HEK293 (cell line): ENCODE measurements around the gene INPP5F.

Source experiments
- HOXA7 ChIP-seq: sonication (generic); formaldehyde crosslinking; IDR thresholded peaks from 2 replicates; pipeline ENCODE4 v1.8.1; 2022; ENCODE audit warnings: missing genetic modification reagents, borderline replicate concordance
- PRDM10 ChIP-seq: fragments of 450-650 bp; formaldehyde crosslinking; IDR thresholded peaks from 2 replicates; pipeline ENCODE4 v1.5.1; 2016; ENCODE audit warnings: missing biosample characterization, missing genetic modification characterization
- ZBTB10 ChIP-seq: fragments of 450-650 bp; formaldehyde crosslinking; IDR thresholded peaks from 2 replicates; pipeline ENCODE4 v1.5.1; 2016; ENCODE audit warnings: missing biosample characterization, missing genetic modification characterization
- ZNF510 ChIP-seq: fragments of 450-650 bp; formaldehyde crosslinking; IDR thresholded peaks from 2 replicates; pipeline ENCODE4 v1.5.1; 2018; ENCODE audit warnings: mild to moderate bottlenecking, missing genetic modification characterization, missing biosample characterization; ENCODE audit not compliant: insufficient replicate concordance
- ZNF571 ChIP-seq: fragments of 450-650 bp; formaldehyde crosslinking; IDR thresholded peaks from 2 replicates; pipeline ENCODE4 v1.5.0; 2017; ENCODE audit warnings: missing biosample characterization, missing genetic modification characterization

DNA sequence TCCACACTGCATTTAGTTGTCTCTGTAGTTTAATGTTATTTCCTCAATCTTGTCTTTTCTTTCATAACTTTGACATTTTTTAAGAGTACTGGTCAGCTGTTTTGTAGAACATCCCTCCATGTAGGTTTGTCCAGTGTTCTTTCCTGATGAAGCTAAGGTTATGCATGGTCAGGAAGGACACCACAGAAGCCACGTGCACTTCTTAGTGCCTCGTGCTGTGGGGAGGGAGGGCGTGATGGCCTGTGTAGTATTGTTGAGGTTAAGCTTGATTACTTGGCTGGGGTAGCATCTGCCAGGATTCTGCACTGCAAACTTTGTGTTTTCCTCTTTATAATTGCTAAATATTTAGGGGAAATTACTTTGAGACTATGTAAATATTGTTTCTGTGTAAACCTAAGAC is 98.4 kb downstream of the INPP5F start:
- TF ChIP-seq ZNF571 (no peak), HOXA7 (CRISPR knock-in tag) (no peak), ZBTB10 (no peak), ZNF510 (tag by site-specific recombination) (no peak), PRDM10 (tag by site-specific recombination) (no peak)
